Kidney (tissue), 14 donors: Measurements from ENCODE around the gene FYB1. TPM values are rescaled to one million over a fixed set of nuclear protein-coding genes. Genes with fewer than 3 reads are reported as not detected.

Source experiments
- DNase-seq, 5 donors: peaks; one replicate each; pipeline ENCODE4 v3.0.0-alpha.2; 2013 to 2020
- FAIRE-seq: peaks from 2 replicates; lab custom pipeline; 2012; peaks lifted over from hg19 to GRCh38; lab: Jason Lieb, UNC
- H3K27ac ChIP-seq, 2 donors: one replicate each; pipeline ENCODE4 v1.7.0; 2013; ENCODE audit warnings: low read depth in 2 of 2, low read length in 2 of 2, inconsistent platforms in 1 of 2
- H3K27me3 ChIP-seq: one replicate; pipeline ENCODE4 v1.7.1; 2013; ENCODE audit warnings: low read length, inconsistent platforms; ENCODE audit not compliant: control insufficient read depth, insufficient read depth
- H3K36me3 ChIP-seq, 3 donors: one replicate each; pipeline versions ENCODE4 v1.7.0 to v1.7.1; 2013; ENCODE audit warnings: low read length in 3 of 3, control low read depth in 1 of 3, inconsistent platforms in 1 of 3; ENCODE audit not compliant: insufficient read depth in 3 of 3, control insufficient read depth in 2 of 3
- H3K4me1 ChIP-seq, 3 donors: one replicate each; pipeline versions ENCODE4 v1.7.0 to v1.7.1; 2013; ENCODE audit warnings: low read length in 3 of 3, inconsistent platforms in 1 of 3, low read depth in 1 of 3; ENCODE audit not compliant: control insufficient read depth in 2 of 3, insufficient read depth in 2 of 3
- H3K4me3 ChIP-seq, 3 donors: one replicate each; pipeline versions ENCODE4 v1.7.0 to v1.8.1; 2013; ENCODE audit warnings: low read length in 3 of 3, control low read depth in 1 of 3, inconsistent platforms in 1 of 3
- H3K9ac ChIP-seq, 3 donors: one replicate each; pipeline versions ENCODE4 v1.7.0 to v1.7.1; 2013; ENCODE audit warnings: low read length in 3 of 3, control low read depth in 1 of 3, inconsistent platforms in 1 of 3
- H3K9me3 ChIP-seq, 3 donors: one replicate each; pipeline versions ENCODE4 v1.7.0 to v1.7.1; 2013; ENCODE audit warnings: low read length in 3 of 3, control low read depth in 1 of 3, inconsistent platforms in 1 of 3; ENCODE audit not compliant: control insufficient read depth in 2 of 3, insufficient read depth in 1 of 3
- intact Hi-C: fragments of 100-400 bp; cut with DNase I; formaldehyde crosslinking; loops from one replicate; pipeline ENCODE4 v1.11.1; 2022
- polyA plus RNA-seq: library from polyadenylated mRNA; stranded (reverse); fragments of 350-450 nt; fragmentation: Illumina TruSeq; extraction: RNeasy Lipid Tissue Mini Kit (QIAGEN cat#74804); gene quantifications from one replicate; pipeline ENCODE4 v1.2.3, GENCODE V29; 2014; ENCODE audit warnings: low read depth, low replicate concordance; ENCODE audit not compliant: insufficient read depth
- total RNA-seq: library from RNA; stranded (reverse); fragmentation: NEBNext Ultra II Directional; extraction: Animal tissue kit (Norgen Biotek cat#: 25700); gene quantifications from one replicate; pipeline ENCODE4 v1.2.1, GENCODE V29; 2021
- TF ChIP-seq, protein P1 (sequence below): IDR thresholded peaks from 3 replicates; pipeline ENCODE4 v1.5.1; 2012; ENCODE audit warnings: mild to moderate bottlenecking, moderate library complexity, borderline replicate concordance; ENCODE audit not compliant: insufficient read depth; ENCODE audit errors: extremely low read depth
- donor health status: control.
- donor health status: control.
- donor health status: control.
- donor health status: control.
- donor health status: control.
- donor health status: DM: yes; HTN: yes; CAD: no.
- donor health status: Normal renal cell carcinoma (clear cell type).

FYB1 gene
- total and polyA plus RNA-seq, 2 donors from 2014 or later: 2.3 to 53.7 TPM

DNA sequence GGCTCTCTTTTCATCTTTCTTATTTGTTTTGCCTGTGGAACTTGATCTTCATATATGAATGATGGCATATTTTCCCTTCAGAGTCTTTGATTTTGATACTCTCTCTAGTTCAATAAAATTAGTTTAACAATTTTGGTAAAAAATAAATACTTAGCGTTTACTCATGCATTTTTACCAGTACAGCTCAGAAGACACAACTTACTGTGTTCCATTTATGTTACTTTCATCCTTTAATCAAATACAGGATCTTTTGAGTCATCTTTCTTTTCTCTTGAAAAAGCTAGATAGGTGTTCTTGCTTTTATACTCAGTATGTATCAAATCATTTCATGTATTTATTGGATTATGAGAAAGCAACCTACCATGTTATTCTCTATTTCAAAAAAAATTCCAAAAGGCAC, 98.0 kb downstream of the FYB1 start:
- H3K36me3 ChIP-seq: no peaks in the 10 kb centered on the region
- TF ChIP-seq, protein P1, sequence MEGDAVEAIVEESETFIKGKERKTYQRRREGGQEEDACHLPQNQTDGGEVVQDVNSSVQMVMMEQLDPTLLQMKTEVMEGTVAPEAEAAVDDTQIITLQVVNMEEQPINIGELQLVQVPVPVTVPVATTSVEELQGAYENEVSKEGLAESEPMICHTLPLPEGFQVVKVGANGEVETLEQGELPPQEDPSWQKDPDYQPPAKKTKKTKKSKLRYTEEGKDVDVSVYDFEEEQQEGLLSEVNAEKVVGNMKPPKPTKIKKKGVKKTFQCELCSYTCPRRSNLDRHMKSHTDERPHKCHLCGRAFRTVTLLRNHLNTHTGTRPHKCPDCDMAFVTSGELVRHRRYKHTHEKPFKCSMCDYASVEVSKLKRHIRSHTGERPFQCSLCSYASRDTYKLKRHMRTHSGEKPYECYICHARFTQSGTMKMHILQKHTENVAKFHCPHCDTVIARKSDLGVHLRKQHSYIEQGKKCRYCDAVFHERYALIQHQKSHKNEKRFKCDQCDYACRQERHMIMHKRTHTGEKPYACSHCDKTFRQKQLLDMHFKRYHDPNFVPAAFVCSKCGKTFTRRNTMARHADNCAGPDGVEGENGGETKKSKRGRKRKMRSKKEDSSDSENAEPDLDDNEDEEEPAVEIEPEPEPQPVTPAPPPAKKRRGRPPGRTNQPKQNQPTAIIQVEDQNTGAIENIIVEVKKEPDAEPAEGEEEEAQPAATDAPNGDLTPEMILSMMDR: no peak
- H3K27me3 ChIP-seq: no peaks in the 10 kb centered on the region
- intact Hi-C loops: no loop called here
- H3K4me1 ChIP-seq: no peaks in the 10 kb centered on the region
- no peaks in the 10 kb centered on the region for H3K9me3 ChIP-seq
- no peak overlapping the region for H3K27ac ChIP-seq
- DNase-seq: no peak
- H3K9ac ChIP-seq: no peak overlapping the region
- no peak overlapping the region for H3K4me3 ChIP-seq
- no peak for FAIRE-seq

DNA sequence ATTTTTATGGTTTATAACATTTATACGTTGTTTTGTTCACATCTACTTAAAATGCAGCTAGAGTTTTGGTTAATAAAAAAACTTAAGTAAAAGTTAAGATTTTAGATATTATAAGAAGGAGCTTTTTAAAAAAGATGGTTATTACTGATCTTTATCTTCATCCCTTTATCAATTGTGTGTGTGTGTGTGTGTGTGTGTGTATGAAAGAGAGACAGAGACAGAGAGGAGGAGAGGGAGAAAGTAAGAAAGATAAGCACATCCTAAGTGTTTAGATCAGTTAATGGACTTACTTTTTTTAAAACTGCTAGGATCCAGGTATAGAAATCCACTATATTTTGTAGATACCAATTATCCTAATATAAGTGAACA, 99.3 kb downstream of the FYB1 start:
- intact Hi-C loops: no loop called here
- Histone ChIP-seq H3K4me3 (peak overlapping the region in 2 of 3 donors; percentile 18 to 21), H3K4me1 (no peaks in the 10 kb centered on the region), H3K27me3 (no peaks in the 10 kb centered on the region), H3K9ac (no peak overlapping the region), H3K27ac (no peak overlapping the region), H3K9me3 (no peaks in the 10 kb centered on the region), H3K36me3 (no peaks in the 10 kb centered on the region)
- TF ChIP-seq, protein P1: no peak
- no peak for DNase-seq
- no peak for FAIRE-seq

DNA sequence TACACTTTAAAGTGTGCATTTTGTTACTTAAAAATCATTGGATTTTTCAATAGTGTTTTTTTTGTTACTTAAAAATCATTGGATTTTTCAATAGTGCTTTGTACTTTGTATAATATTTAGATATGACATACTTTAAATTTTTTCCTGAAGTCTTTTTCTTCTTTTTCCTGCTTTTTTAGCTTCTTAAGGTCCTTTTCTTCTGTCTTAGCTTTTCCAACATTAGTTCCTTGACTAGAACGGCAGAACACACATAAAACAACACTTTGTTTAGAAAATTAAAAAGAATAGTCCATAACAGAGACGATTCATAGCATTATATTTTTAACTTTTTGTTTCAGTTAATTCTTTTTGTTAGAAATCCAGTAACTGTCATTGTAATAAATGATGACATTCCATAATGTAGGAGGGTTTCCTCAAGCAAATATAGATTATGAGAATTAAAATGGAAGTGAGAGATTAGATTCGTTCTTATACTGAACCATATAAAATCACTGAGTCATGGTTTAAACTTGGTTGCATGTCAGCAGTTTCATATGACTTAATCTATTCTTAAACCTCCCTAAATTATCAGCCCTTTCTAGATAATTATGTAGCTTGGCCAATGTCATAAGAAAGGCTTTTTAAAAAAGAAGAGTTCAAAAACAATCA, 99.8 kb downstream of the FYB1 start:
- Histone ChIP-seq H3K36me3 (no peaks in the 10 kb centered on the region), H3K27me3 (no peaks in the 10 kb centered on the region), H3K27ac (no peak overlapping the region), H3K9ac (no peak overlapping the region), H3K4me3 (peak overlapping the region in 2 of 3 donors; percentile 18 to 21), H3K9me3 (no peaks in the 10 kb centered on the region), H3K4me1 (no peaks in the 10 kb centered on the region)
- TF ChIP-seq, protein P1: no peak
- no peak for DNase-seq
- intact Hi-C loops: no loop called here
- FAIRE-seq: peak; percentile 21

DNA sequence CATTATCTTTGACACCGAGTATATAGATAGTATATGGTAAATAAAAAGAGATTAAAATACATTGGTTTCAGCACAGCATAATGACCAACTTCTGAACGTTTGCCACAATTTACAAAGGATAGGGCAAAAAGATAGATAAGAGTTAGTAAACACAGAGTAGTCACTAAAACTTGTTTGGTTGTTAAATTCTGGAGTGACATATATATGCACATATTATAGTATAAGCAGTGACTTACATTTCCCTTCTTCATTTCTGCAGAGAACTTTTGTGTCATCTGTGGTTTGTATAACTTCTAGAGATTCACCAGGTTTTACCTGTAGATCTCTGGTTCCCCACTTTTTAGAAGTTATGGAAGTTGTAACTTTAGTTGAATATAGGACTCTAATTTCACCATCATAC, 100.7 kb downstream of the FYB1 start:
- TF ChIP-seq, protein P1: no peak
- H3K9me3 ChIP-seq: no peaks in the 10 kb centered on the region
- H3K4me1 ChIP-seq: no peaks in the 10 kb centered on the region
- no peak for DNase-seq
- H3K9ac ChIP-seq: no peak overlapping the region
- H3K36me3 ChIP-seq: no peaks in the 10 kb centered on the region
- intact Hi-C loops: no loop called here
- H3K27ac ChIP-seq: no peak overlapping the region
- no peaks in the 10 kb centered on the region for H3K27me3 ChIP-seq
- H3K4me3 ChIP-seq: no peak overlapping the region
- no peak for FAIRE-seq
